Liver (tissue), 3 donors: ENCODE data around the gene TRIO.
A peak's percentile ranks its signal among the peaks of the same experiment; 100 is the strongest.

ENCODE experiments used
- ATF3 ChIP-seq: IDR thresholded peaks from 2 replicates; pipeline ENCODE4 v1.6.1; 2016; ENCODE audit warnings: antibody characterized with exemption
- CTCF ChIP-seq: fragments of 150-350 bp; IDR thresholded peaks from 2 replicates; pipeline ENCODE4 v1.5.1; 2017; ENCODE audit warnings: improper control_type of control experiment, low read depth, low read length; ENCODE audit not compliant: missing input control
- GABPA ChIP-seq, 2 donors: IDR thresholded peaks in 1 of 2; conservative IDR thresholded peaks in 1 of 2; 2 replicates each; pipeline ENCODE4 v1.6.1; 2016; ENCODE audit warnings: antibody characterized with exemption in 2 of 2, mild to moderate bottlenecking in 1 of 2, moderate library complexity in 1 of 2
- TAF1 ChIP-seq: conservative IDR thresholded peaks from 2 replicates; pipeline ENCODE4 v1.6.1; 2016; ENCODE audit warnings: antibody characterized with exemption, mild to moderate bottlenecking
- donor health status: healthy.
- donor health status: healthy.

GRCh38 chr5:14326035-14326903 lies 183.1 kb downstream of the TRIO start:
- TF ChIP-seq CTCF = peak; percentile 29
- TF ChIP-seq ATF3 = no peak
- TF ChIP-seq GABPA (IDR thresholded peaks at IDR 0.05 in 1 of 2, conservative IDR thresholded peaks at IDR 0.05 in 1 of 2) = no peak
- no peak for TF ChIP-seq TAF1
